ENCODE results near the gene RNF223. TPM values are rescaled to one million over a fixed set of nuclear protein-coding genes. Genes with fewer than 3 reads are reported as not detected.

The RNF223 gene
- total RNA-seq, 1 experiment from 2014 or later, result not detected

DNA sequence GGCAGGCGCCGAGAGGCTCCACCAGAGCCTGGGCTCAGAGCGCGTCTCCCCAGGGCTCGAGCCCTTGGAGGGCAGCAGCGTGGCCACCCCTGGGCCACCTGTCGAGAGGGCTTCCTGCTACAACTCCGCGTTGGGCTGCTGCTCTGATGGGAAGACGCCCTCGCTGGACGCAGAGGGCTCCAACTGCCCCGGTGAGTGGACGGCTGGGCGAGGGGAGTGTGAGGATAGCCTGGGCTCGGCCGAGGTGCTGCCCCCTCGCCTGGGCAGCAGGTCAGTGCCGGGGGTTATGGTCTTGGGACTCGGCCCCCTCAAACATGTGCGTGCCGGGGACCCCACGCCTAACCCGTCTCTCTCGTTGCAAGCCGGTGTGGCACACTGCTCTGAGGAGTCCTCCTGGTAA, 27.3 kb downstream of the RNF223 start (continued):
- TF ChIP-seq, protein P1, sequence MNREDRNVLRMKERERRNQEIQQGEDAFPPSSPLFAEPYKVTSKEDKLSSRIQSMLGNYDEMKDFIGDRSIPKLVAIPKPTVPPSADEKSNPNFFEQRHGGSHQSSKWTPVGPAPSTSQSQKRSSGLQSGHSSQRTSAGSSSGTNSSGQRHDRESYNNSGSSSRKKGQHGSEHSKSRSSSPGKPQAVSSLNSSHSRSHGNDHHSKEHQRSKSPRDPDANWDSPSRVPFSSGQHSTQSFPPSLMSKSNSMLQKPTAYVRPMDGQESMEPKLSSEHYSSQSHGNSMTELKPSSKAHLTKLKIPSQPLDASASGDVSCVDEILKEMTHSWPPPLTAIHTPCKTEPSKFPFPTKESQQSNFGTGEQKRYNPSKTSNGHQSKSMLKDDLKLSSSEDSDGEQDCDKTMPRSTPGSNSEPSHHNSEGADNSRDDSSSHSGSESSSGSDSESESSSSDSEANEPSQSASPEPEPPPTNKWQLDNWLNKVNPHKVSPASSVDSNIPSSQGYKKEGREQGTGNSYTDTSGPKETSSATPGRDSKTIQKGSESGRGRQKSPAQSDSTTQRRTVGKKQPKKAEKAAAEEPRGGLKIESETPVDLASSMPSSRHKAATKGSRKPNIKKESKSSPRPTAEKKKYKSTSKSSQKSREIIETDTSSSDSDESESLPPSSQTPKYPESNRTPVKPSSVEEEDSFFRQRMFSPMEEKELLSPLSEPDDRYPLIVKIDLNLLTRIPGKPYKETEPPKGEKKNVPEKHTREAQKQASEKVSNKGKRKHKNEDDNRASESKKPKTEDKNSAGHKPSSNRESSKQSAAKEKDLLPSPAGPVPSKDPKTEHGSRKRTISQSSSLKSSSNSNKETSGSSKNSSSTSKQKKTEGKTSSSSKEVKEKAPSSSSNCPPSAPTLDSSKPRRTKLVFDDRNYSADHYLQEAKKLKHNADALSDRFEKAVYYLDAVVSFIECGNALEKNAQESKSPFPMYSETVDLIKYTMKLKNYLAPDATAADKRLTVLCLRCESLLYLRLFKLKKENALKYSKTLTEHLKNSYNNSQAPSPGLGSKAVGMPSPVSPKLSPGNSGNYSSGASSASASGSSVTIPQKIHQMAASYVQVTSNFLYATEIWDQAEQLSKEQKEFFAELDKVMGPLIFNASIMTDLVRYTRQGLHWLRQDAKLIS (CRISPR knock-in tag; IDR thresholded peaks at IDR 0.05; ENCODE audit: borderline replicate concordance), result no peak
- TF ChIP-seq, protein P2, sequence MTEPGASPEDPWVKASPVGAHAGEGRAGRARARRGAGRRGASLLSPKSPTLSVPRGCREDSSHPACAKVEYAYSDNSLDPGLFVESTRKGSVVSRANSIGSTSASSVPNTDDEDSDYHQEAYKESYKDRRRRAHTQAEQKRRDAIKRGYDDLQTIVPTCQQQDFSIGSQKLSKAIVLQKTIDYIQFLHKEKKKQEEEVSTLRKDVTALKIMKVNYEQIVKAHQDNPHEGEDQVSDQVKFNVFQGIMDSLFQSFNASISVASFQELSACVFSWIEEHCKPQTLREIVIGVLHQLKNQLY (CRISPR knock-in tag; IDR thresholded peaks at IDR 0.05), result no peak

DNA sequence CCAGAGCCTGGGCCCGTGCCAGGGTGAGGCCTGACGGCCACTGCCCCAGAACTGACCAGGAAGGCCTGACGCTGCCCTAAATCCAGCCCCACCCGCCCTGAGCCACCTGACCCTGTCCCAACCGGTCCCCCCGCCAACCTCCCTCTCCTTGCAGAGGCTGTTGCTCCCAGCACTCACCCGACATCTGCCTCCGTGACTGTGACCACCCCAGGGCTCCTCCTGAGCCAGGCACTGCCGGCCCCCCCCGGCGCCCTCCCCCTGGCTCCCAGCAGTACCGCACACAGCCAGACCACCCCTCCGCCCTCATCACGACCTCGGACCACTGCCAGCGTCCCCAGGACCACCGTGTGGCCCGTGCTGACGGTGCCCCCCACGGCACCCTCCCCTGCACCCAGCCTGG, 27.9 kb downstream of the RNF223 start:
- TF ChIP-seq JAZF1 (CRISPR knock-in tag; IDR thresholded peaks at IDR 0.05) (no peak), ESRRA (CRISPR knock-in tag; IDR thresholded peaks at IDR 0.05; ENCODE audit: borderline replicate concordance) (no peak), ZNF263 (CRISPR knock-in tag; IDR thresholded peaks at IDR 0.05; ENCODE audit: low read depth) (no peak), NFE2L1 (CRISPR knock-in tag; IDR thresholded peaks at IDR 0.05) (no peak), GABPB1 (CRISPR knock-in tag; IDR thresholded peaks at IDR 0.05) (no peak)
- TF ChIP-seq, protein P3, sequence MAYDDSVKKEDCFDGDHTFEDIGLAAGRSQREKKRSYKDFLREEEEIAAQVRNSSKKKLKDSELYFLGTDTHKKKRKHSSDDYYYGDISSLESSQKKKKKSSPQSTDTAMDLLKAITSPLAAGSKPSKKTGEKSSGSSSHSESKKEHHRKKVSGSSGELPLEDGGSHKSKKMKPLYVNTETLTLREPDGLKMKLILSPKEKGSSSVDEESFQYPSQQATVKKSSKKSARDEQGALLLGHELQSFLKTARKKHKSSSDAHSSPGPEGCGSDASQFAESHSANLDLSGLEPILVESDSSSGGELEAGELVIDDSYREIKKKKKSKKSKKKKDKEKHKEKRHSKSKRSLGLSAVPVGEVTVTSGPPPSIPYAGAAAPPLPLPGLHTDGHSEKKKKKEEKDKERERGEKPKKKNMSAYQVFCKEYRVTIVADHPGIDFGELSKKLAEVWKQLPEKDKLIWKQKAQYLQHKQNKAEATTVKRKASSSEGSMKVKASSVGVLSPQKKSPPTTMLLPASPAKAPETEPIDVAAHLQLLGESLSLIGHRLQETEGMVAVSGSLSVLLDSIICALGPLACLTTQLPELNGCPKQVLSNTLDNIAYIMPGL (CRISPR knock-in tag; IDR thresholded peaks at IDR 0.05), result no peak
- TF ChIP-seq, protein P4, sequence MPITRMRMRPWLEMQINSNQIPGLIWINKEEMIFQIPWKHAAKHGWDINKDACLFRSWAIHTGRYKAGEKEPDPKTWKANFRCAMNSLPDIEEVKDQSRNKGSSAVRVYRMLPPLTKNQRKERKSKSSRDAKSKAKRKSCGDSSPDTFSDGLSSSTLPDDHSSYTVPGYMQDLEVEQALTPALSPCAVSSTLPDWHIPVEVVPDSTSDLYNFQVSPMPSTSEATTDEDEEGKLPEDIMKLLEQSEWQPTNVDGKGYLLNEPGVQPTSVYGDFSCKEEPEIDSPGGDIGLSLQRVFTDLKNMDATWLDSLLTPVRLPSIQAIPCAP (CRISPR knock-in tag; IDR thresholded peaks at IDR 0.05), result no peak
- TF ChIP-seq, protein P5, sequence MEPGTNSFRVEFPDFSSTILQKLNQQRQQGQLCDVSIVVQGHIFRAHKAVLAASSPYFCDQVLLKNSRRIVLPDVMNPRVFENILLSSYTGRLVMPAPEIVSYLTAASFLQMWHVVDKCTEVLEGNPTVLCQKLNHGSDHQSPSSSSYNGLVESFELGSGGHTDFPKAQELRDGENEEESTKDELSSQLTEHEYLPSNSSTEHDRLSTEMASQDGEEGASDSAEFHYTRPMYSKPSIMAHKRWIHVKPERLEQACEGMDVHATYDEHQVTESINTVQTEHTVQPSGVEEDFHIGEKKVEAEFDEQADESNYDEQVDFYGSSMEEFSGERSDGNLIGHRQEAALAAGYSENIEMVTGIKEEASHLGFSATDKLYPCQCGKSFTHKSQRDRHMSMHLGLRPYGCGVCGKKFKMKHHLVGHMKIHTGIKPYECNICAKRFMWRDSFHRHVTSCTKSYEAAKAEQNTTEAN (CRISPR knock-in tag; IDR thresholded peaks at IDR 0.05), result no peak
- H3K4me3 Mint-ChIP-seq, result no peak overlapping the region
- H3K9me3 Mint-ChIP-seq, result no peaks in the 10 kb centered on the region
- POLR2A ChIA-PET, result no interaction called here
- CTCF ChIA-PET, result no interaction called here
- no peaks in the 10 kb centered on the region for H3K4me1 Mint-ChIP-seq
- ATAC-seq, result no peak
- H3K36me3 Mint-ChIP-seq, result peaks cover 10% of the 10 kb centered on the region
- no peak for DNase-seq (ENCODE audit: low spot score)
- no peak overlapping the region for H3K27ac Mint-ChIP-seq
- no peaks in the 10 kb centered on the region for H3K27me3 Mint-ChIP-seq (ENCODE audit: low read depth)

DNA sequence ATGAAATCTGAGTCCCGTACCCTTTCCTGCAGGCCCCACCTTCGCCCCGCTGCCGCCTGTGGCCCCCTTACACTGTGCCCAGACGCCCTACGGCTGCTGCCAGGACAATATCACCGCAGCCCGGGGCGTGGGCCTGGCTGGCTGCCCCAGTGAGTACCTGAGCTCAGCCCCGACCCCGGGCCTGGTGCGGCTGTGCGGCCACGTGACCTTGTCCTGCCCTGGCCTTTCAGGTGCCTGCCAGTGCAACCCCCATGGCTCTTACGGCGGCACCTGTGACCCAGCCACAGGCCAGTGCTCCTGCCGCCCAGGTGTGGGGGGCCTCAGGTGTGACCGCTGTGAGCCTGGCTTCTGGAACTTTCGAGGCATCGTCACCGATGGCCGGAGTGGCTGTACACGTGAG, 29.0 kb downstream of the RNF223 start:
- no peak overlapping the region for H3K4me3 Mint-ChIP-seq
- no peaks in the 10 kb centered on the region for H3K9me3 Mint-ChIP-seq
- H3K4me1 Mint-ChIP-seq, result no peaks in the 10 kb centered on the region
- POLR2A ChIA-PET, result no interaction called here
- ATAC-seq (no peak), DNase-seq (ENCODE audit: low spot score) (no peak)
- CTCF ChIA-PET, result interaction anchor here (0.6 kb wide), 1 partner anchor 141 kb away, joined by 4 read pairs; no protein-coding TSS in a partner anchor
- H3K27ac Mint-ChIP-seq, result no peak overlapping the region
- peaks cover 10% of the 10 kb centered on the region for H3K36me3 Mint-ChIP-seq
- H3K27me3 Mint-ChIP-seq (ENCODE audit: low read depth), result peaks cover 1% of the 10 kb centered on the region
- TF ChIP-seq KAT7 (CRISPR knock-in tag; IDR thresholded peaks at IDR 0.05; ENCODE audit: borderline replicate concordance), result no peak
- no peak for TF ChIP-seq ZBTB21 (CRISPR knock-in tag; IDR thresholded peaks at IDR 0.05; ENCODE audit: borderline replicate concordance)
- TF ChIP-seq, protein P1 (CRISPR knock-in tag; IDR thresholded peaks at IDR 0.05; ENCODE audit: borderline replicate concordance), result no peak
- TF ChIP-seq, protein P6, sequence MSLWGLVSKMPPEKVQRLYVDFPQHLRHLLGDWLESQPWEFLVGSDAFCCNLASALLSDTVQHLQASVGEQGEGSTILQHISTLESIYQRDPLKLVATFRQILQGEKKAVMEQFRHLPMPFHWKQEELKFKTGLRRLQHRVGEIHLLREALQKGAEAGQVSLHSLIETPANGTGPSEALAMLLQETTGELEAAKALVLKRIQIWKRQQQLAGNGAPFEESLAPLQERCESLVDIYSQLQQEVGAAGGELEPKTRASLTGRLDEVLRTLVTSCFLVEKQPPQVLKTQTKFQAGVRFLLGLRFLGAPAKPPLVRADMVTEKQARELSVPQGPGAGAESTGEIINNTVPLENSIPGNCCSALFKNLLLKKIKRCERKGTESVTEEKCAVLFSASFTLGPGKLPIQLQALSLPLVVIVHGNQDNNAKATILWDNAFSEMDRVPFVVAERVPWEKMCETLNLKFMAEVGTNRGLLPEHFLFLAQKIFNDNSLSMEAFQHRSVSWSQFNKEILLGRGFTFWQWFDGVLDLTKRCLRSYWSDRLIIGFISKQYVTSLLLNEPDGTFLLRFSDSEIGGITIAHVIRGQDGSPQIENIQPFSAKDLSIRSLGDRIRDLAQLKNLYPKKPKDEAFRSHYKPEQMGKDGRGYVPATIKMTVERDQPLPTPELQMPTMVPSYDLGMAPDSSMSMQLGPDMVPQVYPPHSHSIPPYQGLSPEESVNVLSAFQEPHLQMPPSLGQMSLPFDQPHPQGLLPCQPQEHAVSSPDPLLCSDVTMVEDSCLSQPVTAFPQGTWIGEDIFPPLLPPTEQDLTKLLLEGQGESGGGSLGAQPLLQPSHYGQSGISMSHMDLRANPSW (CRISPR knock-in tag; conservative IDR thresholded peaks at IDR 0.05; ENCODE audit: low read depth), result no peak
- no peak for TF ChIP-seq NFE2L1 (CRISPR knock-in tag; IDR thresholded peaks at IDR 0.05)
- TF ChIP-seq SMAD3 (CRISPR knock-in tag; IDR thresholded peaks at IDR 0.05; ENCODE audit: borderline replicate concordance), result no peak
- TF ChIP-seq, protein P7, sequence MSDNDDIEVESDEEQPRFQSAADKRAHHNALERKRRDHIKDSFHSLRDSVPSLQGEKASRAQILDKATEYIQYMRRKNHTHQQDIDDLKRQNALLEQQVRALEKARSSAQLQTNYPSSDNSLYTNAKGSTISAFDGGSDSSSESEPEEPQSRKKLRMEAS (CRISPR knock-in tag; IDR thresholded peaks at IDR 0.05), result no peak
- no peak for TF ChIP-seq ZNF423 (CRISPR knock-in tag; IDR thresholded peaks at IDR 0.05)
- TF ChIP-seq IRF2 (CRISPR knock-in tag; IDR thresholded peaks at IDR 0.05; ENCODE audit: borderline replicate concordance, low read depth), result no peak
